ENCODE data around the gene BHMT. TPM values are rescaled to one million over a fixed set of nuclear protein-coding genes. Genes with fewer than 3 reads are reported as not detected.

Gene BHMT
- total RNA-seq, 1 donor from 2014 or later, result not detected

- Mint-ChIP-seq H3K4me1 (ENCODE audit: low read depth) (peaks cover 34% of the 10 kb centered on the region), H3K27me3 (ENCODE audit: low read depth) (peaks cover 37% of the 10 kb centered on the region), H3K27ac (ENCODE audit: unreplicated experiment) (no peak overlapping the region), H3K9me3 (ENCODE audit: low read depth) (no peaks in the 10 kb centered on the region), H3K36me3 (ENCODE audit: low read depth) (peaks cover 8% of the 10 kb centered on the region), H3K4me3 (ENCODE audit: unreplicated experiment) (peak overlapping the region; percentile 55)
- no peak for DNase-seq (ENCODE audit: low spot score)
- TF ChIP-seq, protein P1, sequence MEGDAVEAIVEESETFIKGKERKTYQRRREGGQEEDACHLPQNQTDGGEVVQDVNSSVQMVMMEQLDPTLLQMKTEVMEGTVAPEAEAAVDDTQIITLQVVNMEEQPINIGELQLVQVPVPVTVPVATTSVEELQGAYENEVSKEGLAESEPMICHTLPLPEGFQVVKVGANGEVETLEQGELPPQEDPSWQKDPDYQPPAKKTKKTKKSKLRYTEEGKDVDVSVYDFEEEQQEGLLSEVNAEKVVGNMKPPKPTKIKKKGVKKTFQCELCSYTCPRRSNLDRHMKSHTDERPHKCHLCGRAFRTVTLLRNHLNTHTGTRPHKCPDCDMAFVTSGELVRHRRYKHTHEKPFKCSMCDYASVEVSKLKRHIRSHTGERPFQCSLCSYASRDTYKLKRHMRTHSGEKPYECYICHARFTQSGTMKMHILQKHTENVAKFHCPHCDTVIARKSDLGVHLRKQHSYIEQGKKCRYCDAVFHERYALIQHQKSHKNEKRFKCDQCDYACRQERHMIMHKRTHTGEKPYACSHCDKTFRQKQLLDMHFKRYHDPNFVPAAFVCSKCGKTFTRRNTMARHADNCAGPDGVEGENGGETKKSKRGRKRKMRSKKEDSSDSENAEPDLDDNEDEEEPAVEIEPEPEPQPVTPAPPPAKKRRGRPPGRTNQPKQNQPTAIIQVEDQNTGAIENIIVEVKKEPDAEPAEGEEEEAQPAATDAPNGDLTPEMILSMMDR (IDR thresholded peaks at IDR 0.05), result peak; percentile 31
Measured at GRCh38 chr5:79111960-79112702, 522 bp downstream of the BHMT start.

DNA sequence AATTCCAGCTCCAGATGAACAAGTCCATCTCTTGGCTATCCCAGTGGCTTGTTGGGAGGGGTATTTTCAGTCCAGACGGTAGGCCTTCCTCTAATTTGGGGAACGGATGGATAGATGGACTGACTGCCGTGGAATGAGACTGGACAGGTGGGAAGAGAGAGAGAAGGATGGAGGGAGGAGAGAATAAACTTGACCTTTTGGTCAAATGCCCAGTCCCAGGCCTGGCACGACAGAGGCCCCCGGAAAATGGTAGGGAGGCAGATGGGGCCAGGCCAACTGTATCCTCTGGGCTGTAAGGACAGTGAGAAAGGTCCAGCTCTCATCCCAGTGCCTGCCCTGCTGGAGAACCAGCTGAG, 1.1 kb downstream of the BHMT start:
- Mint-ChIP-seq H3K4me3 (ENCODE audit: unreplicated experiment) (no peak overlapping the region), H3K9me3 (ENCODE audit: low read depth) (no peaks in the 10 kb centered on the region), H3K27me3 (ENCODE audit: low read depth) (peaks cover 37% of the 10 kb centered on the region), H3K4me1 (ENCODE audit: low read depth) (peaks cover 29% of the 10 kb centered on the region), H3K27ac (ENCODE audit: unreplicated experiment) (no peak overlapping the region), H3K36me3 (ENCODE audit: low read depth) (peaks cover 8% of the 10 kb centered on the region)
- DNase-seq (ENCODE audit: low spot score), result no peak
- TF ChIP-seq, protein P1 (IDR thresholded peaks at IDR 0.05), result no peak

- H3K9me3 Mint-ChIP-seq (ENCODE audit: low read depth), result no peaks in the 10 kb centered on the region
- H3K27me3 Mint-ChIP-seq (ENCODE audit: low read depth), result peaks cover 7% of the 10 kb centered on the region
- no peaks in the 10 kb centered on the region for H3K4me1 Mint-ChIP-seq (ENCODE audit: low read depth)
- TF ChIP-seq, protein P1 (IDR thresholded peaks at IDR 0.05), result no peak
- no peak overlapping the region for H3K27ac Mint-ChIP-seq (ENCODE audit: unreplicated experiment)
- no peak for DNase-seq (ENCODE audit: low spot score)
- no peak overlapping the region for H3K4me3 Mint-ChIP-seq (ENCODE audit: unreplicated experiment)
- peaks cover 8% of the 10 kb centered on the region for H3K36me3 Mint-ChIP-seq (ENCODE audit: low read depth)
Measured at GRCh38 chr5:79119486-79119885, 7.9 kb downstream of the BHMT start.

DNA sequence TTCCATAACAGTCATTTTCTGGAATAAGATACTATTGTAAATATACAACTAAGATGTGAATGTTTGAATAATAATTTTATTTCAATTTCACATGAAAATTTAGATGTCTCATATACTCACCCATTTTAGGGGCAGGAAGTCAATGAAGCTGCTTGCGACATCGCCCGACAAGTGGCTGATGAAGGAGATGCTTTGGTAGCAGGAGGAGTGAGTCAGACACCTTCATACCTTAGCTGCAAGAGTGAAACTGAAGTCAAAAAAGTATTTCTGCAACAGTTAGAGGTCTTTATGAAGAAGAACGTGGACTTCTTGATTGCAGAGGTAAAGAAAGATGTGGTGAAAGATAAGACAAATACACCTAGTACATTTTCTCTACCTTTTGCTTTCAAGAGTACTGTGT, 8.6 kb downstream of the BHMT start:
- DNase-seq (ENCODE audit: low spot score), result no peak
- H3K4me1 Mint-ChIP-seq (ENCODE audit: low read depth), result no peaks in the 10 kb centered on the region
- peaks cover 5% of the 10 kb centered on the region for H3K36me3 Mint-ChIP-seq (ENCODE audit: low read depth)
- H3K9me3 Mint-ChIP-seq (ENCODE audit: low read depth), result no peaks in the 10 kb centered on the region
- peaks cover 4% of the 10 kb centered on the region for H3K27me3 Mint-ChIP-seq (ENCODE audit: low read depth)
- H3K4me3 Mint-ChIP-seq (ENCODE audit: unreplicated experiment), result no peak overlapping the region
- TF ChIP-seq, protein P1 (IDR thresholded peaks at IDR 0.05), result no peak
- no peak overlapping the region for H3K27ac Mint-ChIP-seq (ENCODE audit: unreplicated experiment)

GRCh38 chr5:79122973-79123372, 11.4 kb downstream of the BHMT start:
- Mint-ChIP-seq H3K4me1 (ENCODE audit: low read depth) (no peaks in the 10 kb centered on the region), H3K4me3 (ENCODE audit: unreplicated experiment) (no peak overlapping the region), H3K27ac (ENCODE audit: unreplicated experiment) (no peak overlapping the region), H3K9me3 (ENCODE audit: low read depth) (peaks cover 3% of the 10 kb centered on the region), H3K27me3 (ENCODE audit: low read depth) (no peaks in the 10 kb centered on the region), H3K36me3 (ENCODE audit: low read depth) (peaks cover 7% of the 10 kb centered on the region)
- TF ChIP-seq, protein P1 (IDR thresholded peaks at IDR 0.05), result no peak
- DNase-seq (ENCODE audit: low spot score), result no peak

All from chondrocyte (in vitro differentiated cells).